GM21576 (cell line): Measurements from ENCODE around the gene BPTF.
A peak's percentile ranks its signal among the peaks of the same experiment; 100 is the strongest.
"Not testable (repeated sequence)": the region's sequence is repeated elsewhere in the genome, so short reads cannot be mapped to it uniquely, and the experiment has no call there.

Source experiments
- ATAC-seq: cut with Tn5 transposase; IDR thresholded peaks from one replicate; pipeline ENCODE4 v1.9.1; 2021; ENCODE audit warnings: mild to moderate bottlenecking, moderate library complexity; ENCODE audit not compliant: unreplicated experiment

BPTF gene

DNA sequence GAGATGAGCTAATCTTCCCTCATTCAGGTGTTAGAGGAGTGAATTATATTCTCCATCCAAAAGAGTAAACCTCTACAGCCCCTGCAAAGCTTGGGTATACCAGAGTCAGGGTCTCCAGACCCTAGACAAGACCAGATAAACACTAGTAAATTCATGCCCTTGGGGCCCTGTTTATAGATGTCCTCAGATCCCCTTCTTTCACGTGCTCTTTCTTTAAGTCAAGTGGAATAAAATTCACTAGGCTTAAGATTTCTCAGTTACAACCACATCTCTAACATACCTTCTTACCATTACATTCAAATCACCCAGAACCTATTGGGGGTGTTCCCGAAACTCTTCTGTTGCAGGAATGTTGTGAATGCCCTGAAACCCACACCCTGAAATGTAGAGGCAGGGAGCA, 173.2 kb downstream of the BPTF start:
- no peak for ATAC-seq

DNA sequence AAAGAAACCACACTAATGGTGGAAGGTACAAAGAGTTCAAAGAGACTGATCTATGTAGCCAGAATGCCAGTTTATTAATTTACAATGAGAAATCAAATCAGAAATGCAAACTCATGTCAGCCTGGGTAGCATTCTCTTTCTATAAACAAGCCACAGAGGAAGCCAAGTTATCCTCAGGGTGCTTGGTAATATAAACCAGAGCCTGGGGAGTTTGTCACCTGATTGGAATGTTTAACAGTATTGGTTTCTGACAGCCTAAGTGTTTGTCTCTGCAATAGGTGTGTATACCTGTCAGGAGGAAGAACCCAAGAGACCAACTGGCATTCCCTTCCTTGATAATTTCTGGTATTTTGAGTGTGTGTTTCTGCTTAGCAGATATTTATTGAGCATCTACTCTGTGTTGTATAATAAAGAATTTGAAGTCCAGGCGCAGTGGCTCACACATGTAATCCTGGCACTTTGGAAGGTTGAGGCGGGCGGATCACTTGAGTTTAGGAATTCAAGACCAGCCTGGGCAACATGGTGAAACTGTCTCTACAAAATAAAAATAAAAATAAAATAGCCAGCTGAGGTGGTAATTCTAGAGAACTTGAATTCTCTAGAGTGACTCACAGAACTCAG, 174.1 kb downstream of the BPTF start:
- ATAC-seq = no peak

DNA sequence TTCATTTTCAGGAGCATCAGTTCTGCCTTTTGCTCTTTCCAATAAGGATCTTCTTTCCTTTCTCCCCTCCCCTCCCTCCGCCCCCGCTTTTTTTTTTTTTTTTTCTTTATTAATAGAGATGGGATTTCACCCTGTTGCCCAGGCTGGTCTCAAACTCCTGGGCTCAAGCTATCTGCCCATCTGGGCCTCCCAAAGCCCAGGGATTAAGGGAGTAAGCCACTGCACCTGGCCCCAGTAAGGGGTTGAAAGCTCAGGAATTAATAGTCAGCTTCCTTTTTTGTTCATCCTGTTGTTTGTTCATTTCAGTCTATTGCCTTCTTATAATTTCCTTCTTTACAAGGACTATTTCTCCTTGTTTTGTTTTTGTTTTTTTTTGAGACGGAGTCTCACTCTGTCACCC, 178.9 kb downstream of the BPTF start:
- no peak for ATAC-seq

DNA sequence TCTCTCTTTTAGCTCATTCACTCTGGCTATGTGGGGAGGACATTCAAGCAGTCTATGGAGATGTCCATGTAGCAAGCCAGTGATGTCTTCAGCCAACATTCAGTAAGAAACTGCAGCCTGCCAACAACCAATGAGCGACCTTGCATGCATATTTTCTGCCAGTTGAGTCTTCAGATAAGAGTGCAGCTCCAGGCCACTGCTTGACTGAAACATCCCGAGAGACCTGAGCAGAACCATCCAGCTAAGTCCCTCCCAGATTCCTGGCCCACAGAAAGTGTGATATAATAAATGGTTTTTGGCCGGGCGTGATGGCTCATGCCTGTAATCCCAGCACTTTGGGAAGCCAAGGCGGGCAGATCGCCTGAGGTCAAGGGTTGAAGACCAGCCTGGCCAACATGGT, 181.5 kb downstream of the BPTF start:
- no peak for ATAC-seq

DNA sequence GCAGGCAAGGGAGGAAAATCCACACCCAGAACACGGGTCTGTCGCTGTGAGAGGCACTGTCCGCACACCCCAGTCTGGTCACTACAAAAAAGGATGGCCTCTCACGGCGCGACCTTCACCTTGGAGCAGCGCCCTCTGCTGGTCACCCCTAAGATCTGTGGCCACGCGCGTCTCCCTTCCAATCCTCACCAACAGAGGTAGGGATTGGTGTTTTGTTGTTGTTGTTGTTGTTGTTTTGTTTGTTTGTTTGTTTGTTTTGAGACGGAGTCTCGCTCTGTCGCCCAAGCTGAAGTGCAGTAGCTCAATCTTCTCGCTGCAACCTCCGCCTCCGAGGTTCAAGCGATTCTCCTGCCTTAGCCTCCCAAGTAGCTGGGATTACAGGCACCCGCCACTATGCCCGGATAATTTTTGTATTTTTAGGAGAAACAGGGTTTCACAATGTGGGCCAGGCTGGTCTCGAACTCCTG, 185.9 kb downstream of the BPTF start:
- ATAC-seq = peak; percentile 66

DNA sequence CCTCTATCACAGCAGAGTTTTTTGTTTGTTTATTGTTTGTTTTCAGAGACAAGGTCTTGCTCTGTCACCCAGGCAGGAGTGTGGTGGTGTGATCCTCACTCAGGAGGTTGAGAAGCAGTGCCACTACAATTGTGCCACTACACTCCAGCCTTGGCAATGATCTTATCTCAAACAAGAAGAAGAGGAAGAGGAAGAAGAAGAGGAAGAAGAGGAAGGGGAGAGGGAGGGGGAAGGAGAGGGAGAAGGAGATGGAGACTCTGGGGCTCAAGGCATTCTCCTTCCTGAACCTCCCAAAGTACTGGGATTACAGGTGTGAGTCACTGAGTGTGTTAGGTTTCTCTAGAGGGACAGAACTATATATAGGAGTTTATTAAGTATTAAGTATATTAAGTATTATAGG, 188.1 kb downstream of the BPTF start:
- ATAC-seq = no peak

DNA sequence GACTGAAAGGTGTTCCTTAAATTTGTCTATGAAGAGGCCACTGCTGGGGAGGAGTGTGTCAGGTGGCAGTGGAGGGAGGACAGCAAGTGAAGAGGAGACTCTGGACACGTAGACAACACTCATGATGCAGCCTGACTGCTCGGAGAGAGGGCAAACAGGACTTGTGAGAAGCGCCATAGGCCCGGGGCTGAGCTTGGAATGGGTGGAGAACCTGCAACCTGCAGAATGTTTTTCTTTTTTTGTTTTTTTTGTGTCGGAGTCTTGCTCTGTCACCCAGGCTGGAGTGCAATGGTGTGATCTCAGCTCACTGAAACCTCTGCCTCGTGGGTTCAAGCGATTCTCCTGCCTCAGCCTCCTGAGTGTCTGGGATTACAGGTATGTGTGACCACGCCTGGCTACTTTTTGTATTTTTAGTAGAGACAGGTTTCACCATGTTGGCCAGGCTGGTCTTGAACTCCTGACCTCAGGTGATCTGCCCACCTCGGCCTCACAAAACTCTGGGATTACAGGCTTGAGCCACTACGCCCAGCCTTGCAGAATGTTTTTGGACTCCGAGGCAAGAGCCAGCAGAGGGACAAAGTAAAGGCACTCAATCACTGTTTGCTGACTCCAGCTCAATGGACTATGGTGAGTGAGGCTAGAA, 189.9 kb downstream of the BPTF start:
- no peak for ATAC-seq

DNA sequence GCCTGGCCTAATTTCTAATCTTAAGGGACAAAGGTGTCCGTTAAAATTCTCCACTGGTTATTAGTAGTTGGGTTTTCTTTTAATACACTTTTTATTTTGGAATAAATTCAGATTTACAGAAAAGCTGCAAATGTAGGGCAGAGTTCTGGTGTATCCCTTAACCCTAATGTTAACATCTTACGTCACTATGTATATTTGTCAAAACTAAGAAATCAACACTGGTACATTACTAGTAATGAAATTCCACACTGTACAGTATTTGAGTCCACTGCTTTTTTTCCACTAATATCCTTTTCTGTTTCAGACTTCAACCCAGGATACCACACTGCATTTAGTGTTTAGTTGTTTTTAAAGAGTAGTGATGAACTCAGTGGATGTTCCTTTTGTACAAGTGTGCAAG, 191.5 kb downstream of the BPTF start:
- no peak for ATAC-seq

DNA sequence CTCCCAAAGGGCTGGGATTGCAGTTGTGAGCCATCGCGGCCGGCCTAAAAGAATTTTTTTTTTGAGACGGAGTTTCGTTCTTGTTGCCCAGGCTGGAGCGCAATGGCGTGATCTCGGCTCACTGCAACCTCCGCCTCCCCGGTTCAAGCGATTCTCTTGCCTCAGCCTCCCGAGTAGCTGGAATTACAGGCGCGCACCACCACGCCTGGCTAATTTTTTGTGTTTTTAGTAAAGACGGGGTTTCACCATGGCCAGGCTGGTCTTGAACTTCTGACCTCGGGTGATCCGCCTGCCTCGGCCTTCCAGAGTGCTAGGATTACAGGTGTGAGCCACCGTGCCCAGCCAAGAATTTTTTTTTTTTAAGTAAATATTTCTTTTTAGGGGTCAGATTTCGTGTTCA, 193.2 kb downstream of the BPTF start:
- not testable (repeated sequence) for ATAC-seq

DNA sequence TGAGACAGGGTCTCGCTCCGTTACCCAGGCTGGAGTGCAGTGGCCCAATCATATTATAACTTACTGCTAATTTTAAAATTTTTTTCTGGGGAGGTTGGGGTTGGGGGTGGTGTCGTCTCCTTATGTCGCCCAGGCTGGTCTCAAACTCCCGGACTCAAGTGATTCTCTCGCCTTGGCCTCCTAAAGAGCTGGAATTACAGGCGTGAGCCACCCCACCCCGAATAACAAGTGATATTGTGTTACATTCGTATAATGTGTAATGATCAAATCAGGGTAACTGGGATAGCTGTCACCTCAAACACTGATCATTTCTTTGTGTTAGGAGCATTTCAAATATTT, 194.0 kb downstream of the BPTF start:
- ATAC-seq = no peak

DNA sequence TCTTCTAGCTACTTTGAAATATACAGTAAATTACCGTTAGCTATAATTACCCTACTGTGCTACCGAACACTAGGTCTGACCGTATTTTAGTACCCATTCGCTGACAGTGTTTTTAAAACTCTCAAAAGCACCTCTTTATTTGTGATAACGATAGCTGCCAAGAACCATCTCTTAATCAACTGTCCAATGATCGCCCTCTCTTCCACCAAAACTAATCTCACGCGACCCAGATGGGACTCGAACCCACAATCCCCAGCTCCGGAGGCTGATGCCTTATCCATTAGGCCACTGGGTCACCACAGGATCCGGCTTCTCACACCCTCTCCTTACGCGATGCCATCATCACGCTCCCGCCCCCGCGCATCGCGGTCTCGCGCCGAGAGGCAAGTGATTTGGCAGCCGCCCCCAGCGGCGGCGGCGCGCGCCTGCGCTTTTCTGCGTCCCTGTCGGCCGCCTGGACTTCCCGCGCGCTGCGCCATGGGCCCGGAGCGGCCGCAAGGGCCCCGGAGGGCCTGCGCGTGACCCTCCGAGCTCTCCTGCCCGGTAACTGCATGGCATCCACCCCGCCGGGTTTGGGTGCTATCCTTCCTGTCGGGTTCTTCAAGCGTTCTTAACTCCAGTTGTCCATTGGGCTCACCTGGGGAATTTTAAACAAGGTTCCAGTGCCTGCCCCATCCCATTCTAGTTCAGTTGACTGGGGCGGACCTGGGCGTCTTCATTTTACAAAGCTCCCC, 194.5 kb downstream of the BPTF start:
- ATAC-seq = peak; percentile 84

DNA sequence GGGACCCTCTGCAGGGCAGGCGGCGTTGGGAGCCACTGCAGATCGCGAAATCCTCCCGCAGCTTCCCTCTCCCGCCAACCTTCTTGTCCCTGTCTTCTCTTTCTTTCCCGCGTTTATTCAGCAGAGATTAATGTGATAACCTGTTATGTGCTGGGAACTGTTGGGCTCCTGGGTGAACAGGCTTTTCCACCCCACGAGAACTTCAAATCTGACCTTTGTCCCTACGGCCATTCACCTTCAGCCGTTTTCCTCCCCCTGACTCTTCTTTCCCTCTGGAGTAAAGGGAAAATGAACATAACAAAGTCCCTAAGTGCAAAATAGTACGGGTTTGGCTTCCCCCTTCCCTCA, 195.1 kb downstream of the BPTF start:
- ATAC-seq = peak; percentile 8

DNA sequence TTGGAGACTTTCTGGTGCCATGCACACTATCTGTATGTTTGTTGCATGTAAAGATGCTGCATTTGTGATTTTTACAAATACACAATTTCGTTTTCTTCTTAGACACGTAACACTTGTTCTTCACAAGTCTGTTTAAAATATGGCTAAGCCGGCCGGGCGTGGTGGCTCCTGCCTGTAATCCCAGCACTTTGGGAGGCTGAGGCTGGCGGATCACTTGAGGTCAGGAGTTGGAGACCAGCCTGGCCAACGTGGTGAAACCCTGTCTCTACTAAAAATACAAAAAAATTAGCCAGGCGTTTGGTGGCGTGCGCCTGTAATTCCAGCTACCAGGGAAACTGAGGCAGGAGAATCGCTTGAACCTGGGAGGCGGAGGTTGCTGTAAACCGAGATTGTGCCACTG, 195.5 kb downstream of the BPTF start:
- not testable (repeated sequence) for ATAC-seq

DNA sequence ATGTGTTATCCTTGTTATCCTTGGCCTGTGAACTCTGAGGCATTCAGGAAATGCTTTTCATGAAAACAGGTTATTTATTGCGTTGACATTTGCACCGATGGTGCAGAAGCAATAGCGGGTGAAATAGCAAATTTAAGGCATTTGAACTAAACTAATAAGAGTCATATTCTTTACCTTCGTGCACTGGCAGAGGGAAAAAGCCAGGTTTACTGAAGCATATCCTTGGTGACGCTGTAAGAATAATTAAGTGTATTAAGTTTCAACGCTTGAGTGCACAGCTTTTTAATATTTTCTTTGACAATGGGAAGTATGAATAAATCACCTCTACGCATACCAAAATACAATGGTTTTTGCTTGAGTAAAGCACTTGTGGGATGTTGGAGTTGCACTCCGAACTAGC, 196.7 kb downstream of the BPTF start:
- ATAC-seq = no peak

DNA sequence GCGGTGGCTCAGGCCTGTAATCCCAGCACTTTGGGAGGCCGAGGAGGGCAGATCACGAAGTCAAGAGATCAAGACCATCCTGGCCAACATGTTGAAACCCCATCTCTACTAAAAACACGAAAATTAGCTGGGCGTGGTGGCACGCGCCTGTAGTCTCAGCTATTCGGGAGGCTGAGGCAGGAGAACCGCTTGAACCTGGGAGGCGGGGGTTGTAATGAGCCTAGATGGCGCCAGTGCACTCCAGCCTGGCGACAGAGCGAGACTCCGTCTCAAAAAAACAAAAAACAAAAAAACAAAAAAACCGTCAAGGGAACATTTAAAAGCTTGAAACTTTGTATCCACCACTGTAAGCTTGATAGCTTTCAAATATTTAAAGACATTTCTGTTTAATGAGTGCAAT, 197.2 kb downstream of the BPTF start:
- ATAC-seq = not testable (repeated sequence)

DNA sequence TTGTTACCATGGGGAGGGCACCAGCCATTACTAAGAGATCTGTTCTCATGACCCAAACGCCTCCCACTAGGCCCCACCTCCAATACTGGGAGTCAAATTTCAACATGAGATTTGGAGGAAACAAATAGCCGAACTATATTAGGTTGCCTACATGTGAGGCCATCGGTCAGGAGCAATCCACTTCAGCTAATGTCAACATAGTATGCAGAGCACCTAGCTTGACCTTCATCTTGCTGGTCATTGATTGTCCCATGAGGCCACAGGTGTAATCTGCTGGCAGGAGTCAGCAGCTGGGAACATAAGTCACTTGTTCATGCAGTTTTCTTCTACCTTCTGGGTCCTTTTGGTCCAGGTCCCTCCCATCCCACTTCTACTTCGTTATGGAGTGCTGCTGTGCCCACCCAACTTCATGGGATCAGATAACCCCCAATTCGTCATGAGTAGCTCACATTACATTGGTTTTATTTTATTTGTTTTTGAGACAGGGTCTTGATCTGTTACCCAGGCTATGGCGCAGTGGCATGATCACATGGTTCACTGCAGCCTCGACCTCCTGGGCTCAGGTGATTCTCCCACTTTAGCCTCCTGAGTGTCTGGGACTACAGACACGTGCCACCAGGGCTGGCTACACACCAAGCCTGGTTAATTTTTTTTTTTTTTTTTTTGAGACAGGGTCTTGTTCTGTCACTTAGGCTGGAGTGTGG, 204.4 kb downstream of the BPTF start:
- no peak for ATAC-seq
